ENCODE data around the gene DOC2B. TPM values are rescaled to one million over a fixed set of nuclear protein-coding genes. Genes with fewer than 3 reads are reported as not detected.

The DOC2B gene
- total RNA-seq, 1 experiment from 2014 or later = 1.5 TPM

DNA sequence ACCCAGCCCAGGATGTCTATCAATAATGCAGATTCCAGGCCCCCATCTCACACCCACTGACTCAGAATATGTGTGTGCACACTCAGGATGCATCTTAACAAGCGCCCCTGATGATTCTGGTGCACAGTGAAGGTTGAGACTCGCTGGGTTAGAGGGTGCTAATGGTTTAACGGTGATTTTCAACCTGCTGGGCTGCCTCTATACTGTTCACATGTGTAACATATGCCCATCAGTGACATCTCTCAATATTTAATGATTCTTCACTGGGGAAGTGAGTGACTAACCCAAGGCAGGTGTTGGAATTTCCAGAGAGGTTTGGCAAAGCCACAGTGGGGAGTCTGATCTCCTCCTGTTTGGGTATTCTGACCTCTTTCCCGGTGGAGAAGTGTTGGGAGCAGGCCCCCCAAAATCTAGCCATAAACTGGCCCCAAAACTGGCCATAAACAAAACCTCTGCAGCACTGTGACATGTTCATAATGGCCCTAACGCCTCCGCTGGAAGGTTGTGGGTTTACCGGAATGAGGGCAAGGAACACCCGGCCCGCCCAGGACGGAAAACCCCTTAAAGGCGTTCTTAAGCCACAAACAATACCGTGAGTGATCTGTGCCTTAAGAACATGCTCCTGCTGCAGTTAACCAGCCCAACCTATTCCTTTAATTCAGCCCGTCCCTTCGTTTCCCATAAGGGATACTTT is 4.1 kb upstream of the DOC2B start:
- ChIA-PET CTCF (no interaction called here), POLR2A (no interaction called here)
- Histone ChIP-seq H3K36me3 (ENCODE audit: control insufficient read depth, insufficient read depth, low read length) (no peaks in the 10 kb centered on the region), H3K9me3 (ENCODE audit: control insufficient read depth, insufficient read depth, low read depth, low read length) (no peaks in the 10 kb centered on the region), H3K27me3 (ENCODE audit: control insufficient read depth, insufficient read depth, low read length) (no peaks in the 10 kb centered on the region), H3K27ac (ENCODE audit: low read length) (no peak overlapping the region), H3K4me1 (ENCODE audit: control insufficient read depth, insufficient read depth, low read length) (no peaks in the 10 kb centered on the region), H3K4me3 (ENCODE audit: low read depth in 2 of 2, low read length in 2 of 2) (no peak overlapping the region)
- in situ Hi-C loops (cut with HindIII; ENCODE audit: low pct_unique_long_range_greater_than_20kb, low sequenced_read_pairs) (no loop called here), intact Hi-C loops (cut with micrococcal nuclease; ENCODE audit: unreplicated experiment) (no loop called here)
- no peak for DNase-seq (ENCODE audit: low read depth, low spot score)
- ATAC-seq = no peak
- no TSS peak for BruUV-seq (replicated peaks)
- TF ChIP-seq, protein P1, sequence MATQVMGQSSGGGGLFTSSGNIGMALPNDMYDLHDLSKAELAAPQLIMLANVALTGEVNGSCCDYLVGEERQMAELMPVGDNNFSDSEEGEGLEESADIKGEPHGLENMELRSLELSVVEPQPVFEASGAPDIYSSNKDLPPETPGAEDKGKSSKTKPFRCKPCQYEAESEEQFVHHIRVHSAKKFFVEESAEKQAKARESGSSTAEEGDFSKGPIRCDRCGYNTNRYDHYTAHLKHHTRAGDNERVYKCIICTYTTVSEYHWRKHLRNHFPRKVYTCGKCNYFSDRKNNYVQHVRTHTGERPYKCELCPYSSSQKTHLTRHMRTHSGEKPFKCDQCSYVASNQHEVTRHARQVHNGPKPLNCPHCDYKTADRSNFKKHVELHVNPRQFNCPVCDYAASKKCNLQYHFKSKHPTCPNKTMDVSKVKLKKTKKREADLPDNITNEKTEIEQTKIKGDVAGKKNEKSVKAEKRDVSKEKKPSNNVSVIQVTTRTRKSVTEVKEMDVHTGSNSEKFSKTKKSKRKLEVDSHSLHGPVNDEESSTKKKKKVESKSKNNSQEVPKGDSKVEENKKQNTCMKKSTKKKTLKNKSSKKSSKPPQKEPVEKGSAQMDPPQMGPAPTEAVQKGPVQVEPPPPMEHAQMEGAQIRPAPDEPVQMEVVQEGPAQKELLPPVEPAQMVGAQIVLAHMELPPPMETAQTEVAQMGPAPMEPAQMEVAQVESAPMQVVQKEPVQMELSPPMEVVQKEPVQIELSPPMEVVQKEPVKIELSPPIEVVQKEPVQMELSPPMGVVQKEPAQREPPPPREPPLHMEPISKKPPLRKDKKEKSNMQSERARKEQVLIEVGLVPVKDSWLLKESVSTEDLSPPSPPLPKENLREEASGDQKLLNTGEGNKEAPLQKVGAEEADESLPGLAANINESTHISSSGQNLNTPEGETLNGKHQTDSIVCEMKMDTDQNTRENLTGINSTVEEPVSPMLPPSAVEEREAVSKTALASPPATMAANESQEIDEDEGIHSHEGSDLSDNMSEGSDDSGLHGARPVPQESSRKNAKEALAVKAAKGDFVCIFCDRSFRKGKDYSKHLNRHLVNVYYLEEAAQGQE (IDR thresholded peaks at IDR 0.05; ENCODE audit: insufficient read depth in 1 of 2, low read depth in 2 of 2, low read length in 1 of 2) = no peak
- TF ChIP-seq TCF7L2 (IDR thresholded peaks at IDR 0.05; ENCODE audit: low read depth, low read length) (no peak), POLR2AphosphoS5 (IDR thresholded peaks at IDR 0.05; ENCODE audit: low read depth, low read length) (no peak), SIN3A (IDR thresholded peaks at IDR 0.05; ENCODE audit: borderline replicate concordance, insufficient read depth, low read depth, low read length) (no peak)
- TF ChIP-seq, protein P2, sequence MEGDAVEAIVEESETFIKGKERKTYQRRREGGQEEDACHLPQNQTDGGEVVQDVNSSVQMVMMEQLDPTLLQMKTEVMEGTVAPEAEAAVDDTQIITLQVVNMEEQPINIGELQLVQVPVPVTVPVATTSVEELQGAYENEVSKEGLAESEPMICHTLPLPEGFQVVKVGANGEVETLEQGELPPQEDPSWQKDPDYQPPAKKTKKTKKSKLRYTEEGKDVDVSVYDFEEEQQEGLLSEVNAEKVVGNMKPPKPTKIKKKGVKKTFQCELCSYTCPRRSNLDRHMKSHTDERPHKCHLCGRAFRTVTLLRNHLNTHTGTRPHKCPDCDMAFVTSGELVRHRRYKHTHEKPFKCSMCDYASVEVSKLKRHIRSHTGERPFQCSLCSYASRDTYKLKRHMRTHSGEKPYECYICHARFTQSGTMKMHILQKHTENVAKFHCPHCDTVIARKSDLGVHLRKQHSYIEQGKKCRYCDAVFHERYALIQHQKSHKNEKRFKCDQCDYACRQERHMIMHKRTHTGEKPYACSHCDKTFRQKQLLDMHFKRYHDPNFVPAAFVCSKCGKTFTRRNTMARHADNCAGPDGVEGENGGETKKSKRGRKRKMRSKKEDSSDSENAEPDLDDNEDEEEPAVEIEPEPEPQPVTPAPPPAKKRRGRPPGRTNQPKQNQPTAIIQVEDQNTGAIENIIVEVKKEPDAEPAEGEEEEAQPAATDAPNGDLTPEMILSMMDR (IDR thresholded peaks at IDR 0.05) = no peak

DNA sequence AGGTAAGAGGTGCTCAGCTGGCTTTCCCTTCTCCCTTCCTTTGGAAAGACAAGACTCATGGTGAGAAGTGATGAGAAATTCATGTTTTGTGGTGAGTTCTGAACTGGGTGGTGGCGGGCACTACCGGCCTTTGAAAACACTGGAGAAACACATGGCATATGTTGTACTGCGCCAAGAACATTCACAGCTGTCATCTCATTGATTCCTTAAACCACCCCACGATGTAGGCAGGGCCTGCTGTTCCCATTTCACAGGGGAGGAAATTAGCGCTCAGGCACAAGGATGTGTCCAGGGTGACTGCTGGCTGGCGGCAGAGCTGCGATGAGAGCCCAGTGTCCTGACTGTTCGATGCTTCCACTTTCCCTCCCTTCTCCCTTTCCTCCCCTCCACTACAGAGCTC is 1.6 kb upstream of the DOC2B start:
- in situ Hi-C loops (cut with HindIII; ENCODE audit: low pct_unique_long_range_greater_than_20kb, low sequenced_read_pairs) = no loop called here
- Histone ChIP-seq H3K4me1 (ENCODE audit: control insufficient read depth, insufficient read depth, low read length) (no peaks in the 10 kb centered on the region), H3K27me3 (ENCODE audit: control insufficient read depth, insufficient read depth, low read length) (no peaks in the 10 kb centered on the region), H3K4me3 (ENCODE audit: low read depth in 2 of 2, low read length in 2 of 2) (no peak overlapping the region), H3K9me3 (ENCODE audit: control insufficient read depth, insufficient read depth, low read depth, low read length) (no peaks in the 10 kb centered on the region), H3K27ac (ENCODE audit: low read length) (no peak overlapping the region), H3K36me3 (ENCODE audit: control insufficient read depth, insufficient read depth, low read length) (no peaks in the 10 kb centered on the region; the same call in 1 of the 2 replicates)
- intact Hi-C loops (cut with micrococcal nuclease; ENCODE audit: unreplicated experiment) = no loop called here
- TF ChIP-seq POLR2AphosphoS5 (IDR thresholded peaks at IDR 0.05; ENCODE audit: low read depth, low read length) (no peak), TCF7L2 (IDR thresholded peaks at IDR 0.05; ENCODE audit: low read depth, low read length) (no peak), SIN3A (IDR thresholded peaks at IDR 0.05; ENCODE audit: borderline replicate concordance, insufficient read depth, low read depth, low read length) (no peak)
- TF ChIP-seq, protein P2 (IDR thresholded peaks at IDR 0.05) = no peak
- TF ChIP-seq, protein P1 (IDR thresholded peaks at IDR 0.05; ENCODE audit: insufficient read depth in 1 of 2, low read depth in 2 of 2, low read length in 1 of 2) = no peak
- no peak for DNase-seq (ENCODE audit: low read depth, low spot score)
- ChIA-PET POLR2A (no interaction called here), CTCF (no interaction called here)
- ATAC-seq = no peak
- BruUV-seq (replicated peaks) = no TSS peak
